IMR-90 (cell line): Measurements from ENCODE around the gene AOPEP.
"Not testable (repeated sequence)": the region's sequence is repeated elsewhere in the genome, so short reads cannot be mapped to it uniquely, and the experiment has no call there.

ENCODE experiments used
- CHD1 ChIP-seq: IDR thresholded peaks from 2 replicates; pipeline ENCODE4 v1.6.1; 2012; ENCODE audit warnings: low read depth, low read length, improper control_type of control experiment
- CTCF ChIP-seq: conservative IDR thresholded peaks from 2 replicates; pipeline ENCODE4 v1.5.1; 2012; ENCODE audit warnings: mild to moderate bottlenecking, low read depth, low read length, improper control_type of control experiment
- MXI1 ChIP-seq: IDR thresholded peaks from 2 replicates; pipeline ENCODE4 v1.6.1; 2012; ENCODE audit warnings: low read depth, mild to moderate bottlenecking, low read length, moderate library complexity, borderline replicate concordance

- not testable (repeated sequence) for TF ChIP-seq CTCF, MXI1, CHD1
These were observed 239.1 kb downstream of the AOPEP start for GRCh38 chr9:94965631-94966030.
